HepG2 (cell line): Measurements from ENCODE around the gene HPD. TPM values are rescaled to one million over a fixed set of nuclear protein-coding genes. Genes with fewer than 3 reads are reported as not detected.
A peak's percentile ranks its signal among the peaks of the same experiment; 100 is the strongest.

ENCODE experiments used
- ARID2 ChIP-seq: sonication (generic); formaldehyde crosslinking; IDR thresholded peaks from 2 replicates; pipeline ENCODE4 v1.8.1; 2022; ENCODE audit warnings: mild to moderate bottlenecking, missing genetic modification reagents, borderline replicate concordance
- ARNT ChIP-seq: fragments of 450-650 bp; IDR thresholded peaks from 2 replicates; pipeline ENCODE4 v1.6.1; 2017
- ARNTL ChIP-seq: sonication (generic); formaldehyde crosslinking; IDR thresholded peaks from 2 replicates; pipeline ENCODE4 v1.4.0; 2020; ENCODE audit warnings: mild to moderate bottlenecking, missing genetic modification reagents
- ATF1 ChIP-seq: IDR thresholded peaks from 2 replicates; pipeline ENCODE4 v1.6.1; 2016; ENCODE audit warnings: mild to moderate bottlenecking, control low read depth
- CREM ChIP-seq, 2 experiments: sonication (generic) in 1 of 2; formaldehyde crosslinking in 1 of 2; IDR thresholded peaks; 2 replicates each; pipeline versions ENCODE4 v1.4.0 to v1.6.1; 2016 to 2020; ENCODE audit warnings: antibody characterized with exemption in 1 of 2, mild to moderate bottlenecking in 1 of 2, missing genetic modification reagents in 1 of 2
- HIVEP1 ChIP-seq: sonication (generic); formaldehyde crosslinking; IDR thresholded peaks from 2 replicates; pipeline ENCODE4 v1.4.0; 2020; ENCODE audit warnings: mild to moderate bottlenecking, missing genetic modification reagents
- HNF4G ChIP-seq, 2 experiments: sonication (generic) in 1 of 2; formaldehyde crosslinking in 1 of 2; IDR thresholded peaks; 2 replicates each; pipeline versions ENCODE4 v1.4.0 to v1.6.1; 2011 to 2020; ENCODE audit warnings: borderline replicate concordance in 2 of 2, low read depth in 2 of 2, mild to moderate bottlenecking in 2 of 2, low read length in 1 of 2, missing genetic modification reagents in 1 of 2, moderate library complexity in 1 of 2
- HNRNPLL ChIP-seq: fragments of 200-400 bp; formaldehyde crosslinking; IDR thresholded peaks from 2 replicates; pipeline ENCODE4 v1.6.1; 2017; ENCODE audit warnings: mild to moderate bottlenecking, low read depth, low read length; ENCODE audit not compliant: poor library complexity, severe bottlenecking
- KDM5B ChIP-seq: sonication (generic); formaldehyde crosslinking; IDR thresholded peaks from 2 replicates; pipeline ENCODE4 v1.4.0; 2020; ENCODE audit warnings: missing genetic modification reagents, mild to moderate bottlenecking, borderline replicate concordance
- MED1 ChIP-seq: sonication (generic); formaldehyde crosslinking; IDR thresholded peaks from 2 replicates; pipeline ENCODE4 v1.4.0; 2020; ENCODE audit warnings: missing genetic modification reagents
- NR2C2 ChIP-seq: sonication (generic); formaldehyde crosslinking; IDR thresholded peaks from 2 replicates; pipeline ENCODE4 v1.4.0; 2020; ENCODE audit warnings: missing genetic modification reagents, mild to moderate bottlenecking, moderate library complexity, borderline replicate concordance
- NR3C1 ChIP-seq: sonication (generic); formaldehyde crosslinking; IDR thresholded peaks from 2 replicates; pipeline ENCODE4 v1.4.0; 2020; ENCODE audit warnings: missing genetic modification reagents
- POLR2AphosphoS2 ChIP-seq: IDR thresholded peaks from 2 replicates; pipeline ENCODE4 v1.6.1; 2011; ENCODE audit warnings: low read depth, low read length, improper control_type of control experiment
- RBM39 ChIP-seq: fragments of 200-400 bp; formaldehyde crosslinking; IDR thresholded peaks from one replicate; pipeline ENCODE4 v1.6.1; 2018; ENCODE audit warnings: antibody characterized with exemption, mild to moderate bottlenecking, low read depth, low read length; ENCODE audit not compliant: poor library complexity, severe bottlenecking
- RFX5 ChIP-seq: IDR thresholded peaks from 2 replicates; pipeline ENCODE4 v1.6.1; 2011; ENCODE audit warnings: low read depth, low read length, improper control_type of control experiment
- SKI ChIP-seq: fragments of 450-650 bp; IDR thresholded peaks from one replicate; pipeline ENCODE4 v1.6.1; 2018; ENCODE audit warnings: mild to moderate bottlenecking; ENCODE audit not compliant: partially characterized antibody
- SP140L ChIP-seq: sonication (generic); formaldehyde crosslinking; IDR thresholded peaks from 2 replicates; pipeline ENCODE4 v1.4.0; 2020; ENCODE audit warnings: missing genetic modification reagents, borderline replicate concordance
- SP5 ChIP-seq: IDR thresholded peaks from 2 replicates; pipeline ENCODE4 v1.6.1; 2016; ENCODE audit warnings: low read depth, borderline replicate concordance
- ZFP36 ChIP-seq: fragments of 150-350 bp; IDR thresholded peaks from 2 replicates; pipeline ENCODE4 v1.6.1; 2018; ENCODE audit warnings: borderline replicate concordance, low read length, low read depth; ENCODE audit not compliant: partially characterized antibody
- ZMYM4 ChIP-seq: sonication (generic); formaldehyde crosslinking; IDR thresholded peaks from 2 replicates; pipeline ENCODE4 v1.8.1; 2023; ENCODE audit warnings: mild to moderate bottlenecking, missing genetic modification reagents
- ZNF24 ChIP-seq: fragments of 450-650 bp; IDR thresholded peaks from 2 replicates; pipeline ENCODE4 v1.6.1; 2017; ENCODE audit warnings: antibody characterized with exemption, mild to moderate bottlenecking
- ZNF317 ChIP-seq: sonication (generic); formaldehyde crosslinking; IDR thresholded peaks from 2 replicates; pipeline ENCODE4 v1.5.0; 2020; ENCODE audit warnings: mild to moderate bottlenecking, missing genetic modification reagents
- ZNF33A ChIP-seq: sonication (generic); formaldehyde crosslinking; IDR thresholded peaks from 2 replicates; pipeline ENCODE4 v1.5.1; 2020; ENCODE audit warnings: missing genetic modification reagents, mild to moderate bottlenecking, moderate library complexity, borderline replicate concordance
- ZNF788 ChIP-seq: sonication (generic); formaldehyde crosslinking; IDR thresholded peaks from 2 replicates; pipeline ENCODE4 v1.5.0; 2020; ENCODE audit warnings: mild to moderate bottlenecking, missing genetic modification reagents, borderline replicate concordance
- ZNF790 ChIP-seq: sonication (generic); formaldehyde crosslinking; IDR thresholded peaks from 2 replicates; pipeline ENCODE4 v1.8.0; 2022; ENCODE audit warnings: missing genetic modification reagents, mild to moderate bottlenecking, borderline replicate concordance
- polyA plus RNA-seq, 8 experiments: library from polyadenylated mRNA; depleted of rRNA in 3 of 8; stranded (reverse) in 7 of 8; unstranded in 1 of 8; fragments of >200 nt; fragmentation: Illumina TruSeq in 4 of 8; extraction: Trizol in 4 of 8; gene quantifications; 2 replicates each; pipeline versions ENCODE4 v1.2.1 to v1.2.3, GENCODE V29; 2011 to 2016; ENCODE audit warnings: low read depth in 4 of 8, missing spikeins in 1 of 8, mixed read lengths in 1 of 8; ENCODE audit not compliant: insufficient read depth in 1 of 8
- total RNA-seq, 5 experiments: library from RNA; depleted of rRNA; stranded (reverse); fragments of >200 nt; fragmentation: Illumina TruSeq; extraction: Trizol; gene quantifications; 2 replicates each; pipeline ENCODE4 v1.2.3, GENCODE V29; 2016; ENCODE audit warnings: low read depth in 1 of 5
- TF ChIP-seq, protein P1 (sequence below): fragments of 450-650 bp; IDR thresholded peaks from 2 replicates; pipeline ENCODE4 v1.6.1; 2017
- TF ChIP-seq, protein P2 (sequence below): sonication (generic); formaldehyde crosslinking; IDR thresholded peaks from 2 replicates; pipeline ENCODE4 v1.5.1; 2020; ENCODE audit warnings: missing genetic modification reagents, mild to moderate bottlenecking, borderline replicate concordance

The HPD gene
- total and polyA plus RNA-seq, 2 of the 13 experiments (the other 11 are each of a cell fraction or from before 2014, with no cell fraction given), result 120 to 195 TPM

DNA sequence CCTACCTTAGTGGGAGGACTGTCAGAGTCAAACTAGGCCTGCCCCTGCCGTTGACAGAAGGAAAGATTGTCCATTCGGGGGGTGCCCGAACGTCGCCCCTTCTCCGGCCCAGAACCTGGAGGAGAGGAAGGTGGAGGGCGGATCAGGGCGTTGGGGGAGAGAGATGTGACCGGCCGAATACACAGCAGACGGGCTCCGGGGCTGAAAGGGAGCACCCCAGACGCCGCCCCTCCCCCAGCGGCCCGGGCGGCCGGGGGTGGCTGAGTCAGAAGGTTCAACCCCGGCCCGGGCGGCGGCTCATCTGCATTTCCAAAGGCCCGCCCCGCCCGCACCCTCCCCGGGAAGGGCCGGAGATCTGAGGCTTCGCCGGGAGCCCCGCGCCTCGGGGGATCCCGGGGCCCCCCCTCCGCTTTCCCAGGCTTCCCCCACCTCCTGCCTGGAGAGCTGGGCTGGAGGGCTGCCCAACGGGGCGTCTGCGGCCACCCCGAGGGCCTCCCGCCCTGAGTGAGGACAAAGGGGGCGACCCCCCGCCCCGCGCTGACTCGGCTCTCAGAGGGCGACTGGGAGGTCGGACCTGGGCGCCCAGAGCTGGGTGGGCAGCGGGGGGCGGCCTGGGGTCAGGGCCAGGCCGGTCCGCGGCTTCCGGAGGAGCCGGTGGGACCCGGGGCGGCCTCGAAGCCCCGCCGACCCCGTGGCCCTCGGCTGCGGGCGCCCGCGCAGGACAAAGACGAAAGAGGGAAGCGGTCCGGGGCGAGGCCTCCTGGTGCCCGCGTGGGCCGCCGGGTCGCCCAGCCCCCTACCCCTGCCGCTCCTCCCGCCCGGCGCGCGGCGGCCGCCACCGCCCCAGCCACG is 58.6 kb downstream of the HPD start (continued):
- no peak for TF ChIP-seq POLR2AphosphoS2
- TF ChIP-seq, protein P1, sequence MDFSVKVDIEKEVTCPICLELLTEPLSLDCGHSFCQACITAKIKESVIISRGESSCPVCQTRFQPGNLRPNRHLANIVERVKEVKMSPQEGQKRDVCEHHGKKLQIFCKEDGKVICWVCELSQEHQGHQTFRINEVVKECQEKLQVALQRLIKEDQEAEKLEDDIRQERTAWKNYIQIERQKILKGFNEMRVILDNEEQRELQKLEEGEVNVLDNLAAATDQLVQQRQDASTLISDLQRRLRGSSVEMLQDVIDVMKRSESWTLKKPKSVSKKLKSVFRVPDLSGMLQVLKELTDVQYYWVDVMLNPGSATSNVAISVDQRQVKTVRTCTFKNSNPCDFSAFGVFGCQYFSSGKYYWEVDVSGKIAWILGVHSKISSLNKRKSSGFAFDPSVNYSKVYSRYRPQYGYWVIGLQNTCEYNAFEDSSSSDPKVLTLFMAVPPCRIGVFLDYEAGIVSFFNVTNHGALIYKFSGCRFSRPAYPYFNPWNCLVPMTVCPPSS, result no peak
- no peak for TF ChIP-seq ZFP36
- TF ChIP-seq ZNF317 (CRISPR knock-in tag), result 0 out of 2 replicates have a peak, but pooled peaks have one; percentile 14
- TF ChIP-seq, protein P2, sequence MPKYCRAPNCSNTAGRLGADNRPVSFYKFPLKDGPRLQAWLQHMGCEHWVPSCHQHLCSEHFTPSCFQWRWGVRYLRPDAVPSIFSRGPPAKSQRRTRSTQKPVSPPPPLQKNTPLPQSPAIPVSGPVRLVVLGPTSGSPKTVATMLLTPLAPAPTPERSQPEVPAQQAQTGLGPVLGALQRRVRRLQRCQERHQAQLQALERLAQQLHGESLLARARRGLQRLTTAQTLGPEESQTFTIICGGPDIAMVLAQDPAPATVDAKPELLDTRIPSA (CRISPR knock-in tag), result no peak
- no peak; the same call in 1 of the 2 replicates for TF ChIP-seq KDM5B (CRISPR knock-in tag)
- no peak for TF ChIP-seq ZNF33A (CRISPR knock-in tag)
- TF ChIP-seq CREM (IDR thresholded peaks at IDR 0.05), result 0 out of 2 replicates have a peak, but pooled peaks have one; percentile 6
- TF ChIP-seq CREM (CRISPR knock-in tag; IDR thresholded peaks at IDR 0.05), result no peak
- no peak for TF ChIP-seq RFX5
- no peak for TF ChIP-seq NR3C1 (CRISPR knock-in tag)
- peak; percentile 71 for TF ChIP-seq MED1 (CRISPR knock-in tag)
- no peak for TF ChIP-seq ARNT
- TF ChIP-seq HIVEP1, result peak; percentile 99
- TF ChIP-seq SP140L (CRISPR knock-in tag), result no peak
- TF ChIP-seq ZMYM4 (CRISPR knock-in tag), result no peak; the same call in 1 of the 2 replicates
- TF ChIP-seq SP5 (CRISPR knock-in tag), result peak; percentile 27; the same call in 1 of the 2 replicates
- 0 out of 2 replicates have a peak, but pooled peaks have one; percentile 51 for TF ChIP-seq NR2C2 (CRISPR knock-in tag)
- TF ChIP-seq HNF4G (IDR thresholded peaks at IDR 0.05; ENCODE audit: borderline replicate concordance, low read depth, low read length), result peak; percentile 2; the same call in 1 of the 2 replicates
- no peak for TF ChIP-seq HNF4G (CRISPR knock-in tag; IDR thresholded peaks at IDR 0.05; ENCODE audit: borderline replicate concordance, low read depth)
- no peak for TF ChIP-seq ATF1
- peak; percentile 74 for TF ChIP-seq RBM39
- no peak for TF ChIP-seq HNRNPLL
- TF ChIP-seq ARID2 (CRISPR knock-in tag), result no peak
- no peak for TF ChIP-seq ZNF24
- TF ChIP-seq ZNF788 (CRISPR knock-in tag), result peak; percentile 67; the same call in 1 of the 2 replicates
- TF ChIP-seq ZNF790 (CRISPR knock-in tag), result peak; percentile 38; the same call in 1 of the 2 replicates
- TF ChIP-seq SKI, result peak; percentile 72
- TF ChIP-seq ARNTL (CRISPR knock-in tag), result peak; percentile 52; the same call in 1 of the 2 replicates
